Measurements from ENCODE around the gene PAX5.

The PAX5 gene

GRCh38 chr9:36935768-36936497 lies 98.1 kb downstream of the PAX5 start:
- no peak overlapping the region for H3K27ac ChIP-seq (ENCODE audit: extremely low read depth, low read depth, low read length)
- no peaks in the 10 kb centered on the region for H3K36me3 ChIP-seq (ENCODE audit: control insufficient read depth in 2 of 2, insufficient read depth in 1 of 2, low read length in 2 of 2)
- POLR2A ChIA-PET = interaction anchor here (0.6 kb wide), 1 partner anchor 375 kb away, joined by 3 read pairs; no protein-coding TSS in a partner anchor
- TF ChIP-seq ZNF544 (tag by site-specific recombination; IDR thresholded peaks at IDR 0.05) (no peak), ZNF629 (tag by site-specific recombination; IDR thresholded peaks at IDR 0.05) (no peak), ZNF10 (tag by site-specific recombination; IDR thresholded peaks at IDR 0.05) (no peak), ZNF404 (tag by site-specific recombination; IDR thresholded peaks at IDR 0.05) (no peak), IKZF3 (tag by site-specific recombination; IDR thresholded peaks at IDR 0.05) (no peak), ZNF707 (tag by site-specific recombination; IDR thresholded peaks at IDR 0.05) (no peak), SP7 (tag by site-specific recombination; IDR thresholded peaks at IDR 0.05) (no peak), HOXC10 (CRISPR knock-in tag; IDR thresholded peaks at IDR 0.05) (no peak), ZNF549 (tag by site-specific recombination; IDR thresholded peaks at IDR 0.05) (no peak), ZNF555 (tag by site-specific recombination; conservative IDR thresholded peaks at IDR 0.05) (no peak), KLF17 (tag by site-specific recombination; IDR thresholded peaks at IDR 0.05) (no peak), ZNF311 (tag by site-specific recombination; IDR thresholded peaks at IDR 0.05; ENCODE audit: borderline replicate concordance) (no peak), ZNF221 (tag by site-specific recombination; IDR thresholded peaks at IDR 0.05; ENCODE audit: borderline replicate concordance) (no peak), ZNF76 (tag by site-specific recombination; IDR thresholded peaks at IDR 0.05; ENCODE audit: borderline replicate concordance, low read depth) (no peak), ZNF664 (tag by site-specific recombination; IDR thresholded peaks at IDR 0.05) (no peak), PRDM2 (tag by site-specific recombination; IDR thresholded peaks at IDR 0.05; ENCODE audit: borderline replicate concordance) (no peak)
- TF ChIP-seq, protein P1, sequence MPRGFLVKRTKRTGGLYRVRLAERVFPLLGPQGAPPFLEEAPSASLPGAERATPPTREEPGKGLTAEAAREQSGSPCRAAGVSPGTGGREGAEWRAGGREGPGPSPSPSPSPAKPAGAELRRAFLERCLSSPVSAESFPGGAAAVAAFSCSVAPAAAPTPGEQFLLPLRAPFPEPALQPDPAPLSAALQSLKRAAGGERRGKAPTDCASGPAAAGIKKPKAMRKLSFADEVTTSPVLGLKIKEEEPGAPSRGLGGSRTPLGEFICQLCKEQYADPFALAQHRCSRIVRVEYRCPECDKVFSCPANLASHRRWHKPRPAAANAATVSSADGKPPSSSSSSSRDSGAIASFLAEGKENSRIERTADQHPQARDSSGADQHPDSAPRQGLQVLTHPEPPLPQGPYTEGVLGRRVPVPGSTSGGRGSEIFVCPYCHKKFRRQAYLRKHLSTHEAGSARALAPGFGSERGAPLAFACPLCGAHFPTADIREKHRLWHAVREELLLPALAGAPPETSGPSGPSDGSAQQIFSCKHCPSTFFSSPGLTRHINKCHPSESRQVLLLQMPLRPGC (tag by site-specific recombination; IDR thresholded peaks at IDR 0.05) = no peak
- CTCF ChIA-PET = interaction anchor here (0.7 to 1.1 kb wide), 3 partner anchors 33 to 62 kb away, joined by 3 to 10 read pairs (median 5); no protein-coding TSS in a partner anchor
- no peaks in the 10 kb centered on the region for H3K9me3 ChIP-seq (ENCODE audit: control insufficient read depth, insufficient read depth, low read depth, low read length)
- no peak overlapping the region for H3K4me3 ChIP-seq (ENCODE audit: low read depth, low read length)
- peaks cover 4% of the 10 kb centered on the region for H3K4me1 ChIP-seq (ENCODE audit: control insufficient read depth, insufficient read depth, low read length)

All from HEK293 (cell line).